ENCODE measurements around the gene MUC5B. TPM values are rescaled to one million over a fixed set of nuclear protein-coding genes. Genes with fewer than 3 reads are reported as not detected.

MUC5B gene
- total RNA-seq, 1 experiment from 2014 or later: 24.3 TPM

- Histone ChIP-seq H3K4me3 (ENCODE audit: low read length) (no peak overlapping the region), H2AFZ (ENCODE audit: low read length) (no peak overlapping the region), H3F3A (ENCODE audit: low read length, unreplicated experiment) (no peaks in the 10 kb centered on the region), H3K4me1 (ENCODE audit: insufficient read depth, low read length) (no peaks in the 10 kb centered on the region), H3K9ac (ENCODE audit: low read length) (no peak overlapping the region), H3K27ac (ENCODE audit: low read length) (no peak overlapping the region), H3K9me2 (replicated peaks; ENCODE audit: low read length) (no peaks in the 10 kb centered on the region), H3K27me3 (ENCODE audit: low read length) (no peaks in the 10 kb centered on the region), H3K79me2 (ENCODE audit: low read length) (no peaks in the 10 kb centered on the region), H3K36me3 (ENCODE audit: low read depth, low read length) (no peaks in the 10 kb centered on the region), H4K20me1 (ENCODE audit: low read length) (no peaks in the 10 kb centered on the region), H3K9me3 (ENCODE audit: low read length) (no peaks in the 10 kb centered on the region), H3K4me2 (ENCODE audit: low read length) (no peak overlapping the region)
- DNase-seq (no peak), ATAC-seq (no peak)
- POLR2A ChIA-PET (ENCODE audit: unreplicated experiment): no interaction called here
- TF ChIP-seq EZH2phosphoT487 (IDR thresholded peaks at IDR 0.05; ENCODE audit: borderline replicate concordance, low read length): no peak
- TF ChIP-seq CTCF (conservative IDR thresholded peaks at IDR 0.05; ENCODE audit: low read depth, low read length): no peak
- no peak for TF ChIP-seq EZH2 (IDR thresholded peaks at IDR 0.05; ENCODE audit: low read length, unreplicated experiment)
- BruUV-seq (replicated peaks): no TSS peak
- intact Hi-C loops (cut with micrococcal nuclease): no loop called here
- CTCF ChIA-PET: no interaction called here
Observed at GRCh38 chr11:1270476-1270875, 47.6 kb downstream of the MUC5B start.

DNA sequence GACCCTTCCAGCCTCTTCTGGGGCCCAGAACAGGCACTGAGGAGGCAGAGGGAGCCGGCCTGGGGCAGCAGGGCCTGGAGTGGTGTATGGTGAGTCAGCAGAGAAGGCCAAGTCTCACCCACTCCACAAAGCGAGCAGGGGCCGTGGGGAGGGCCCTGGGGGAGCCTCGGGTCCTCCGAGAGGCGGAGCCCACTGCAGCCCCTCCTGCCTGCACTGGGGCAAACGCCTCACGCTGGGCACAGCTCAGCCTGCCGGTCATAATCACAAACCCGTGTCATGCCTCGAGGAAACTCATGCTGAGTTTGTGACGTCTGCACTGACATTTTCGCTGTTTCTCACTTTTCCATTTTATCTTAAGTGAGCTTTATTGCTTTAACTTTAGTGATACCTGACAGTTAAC is 48.1 kb downstream of the MUC5B start:
- no peak for DNase-seq
- no TSS peak for BruUV-seq (replicated peaks)
- Histone ChIP-seq H3K4me3 (ENCODE audit: low read length) (no peak overlapping the region), H4K20me1 (ENCODE audit: low read length) (no peaks in the 10 kb centered on the region), H3K27ac (ENCODE audit: low read length) (no peak overlapping the region), H3K9me2 (replicated peaks; ENCODE audit: low read length) (no peaks in the 10 kb centered on the region), H3K27me3 (ENCODE audit: low read length) (no peaks in the 10 kb centered on the region), H3K36me3 (ENCODE audit: low read depth, low read length) (no peaks in the 10 kb centered on the region), H3K79me2 (ENCODE audit: low read length) (no peaks in the 10 kb centered on the region), H3K4me2 (ENCODE audit: low read length) (no peak overlapping the region), H3F3A (ENCODE audit: low read length, unreplicated experiment) (no peaks in the 10 kb centered on the region), H2AFZ (ENCODE audit: low read length) (no peak overlapping the region), H3K9ac (ENCODE audit: low read length) (no peak overlapping the region), H3K9me3 (ENCODE audit: low read length) (no peaks in the 10 kb centered on the region), H3K4me1 (ENCODE audit: insufficient read depth, low read length) (no peaks in the 10 kb centered on the region)
- ChIA-PET POLR2A (ENCODE audit: unreplicated experiment) (no interaction called here), CTCF (no interaction called here)
- no peak for ATAC-seq
- intact Hi-C loops (cut with micrococcal nuclease): no loop called here
- TF ChIP-seq EZH2phosphoT487 (IDR thresholded peaks at IDR 0.05; ENCODE audit: borderline replicate concordance, low read length): no peak
- no peak for TF ChIP-seq EZH2 (IDR thresholded peaks at IDR 0.05; ENCODE audit: low read length, unreplicated experiment)
- TF ChIP-seq CTCF (conservative IDR thresholded peaks at IDR 0.05; ENCODE audit: low read depth, low read length): no peak

GRCh38 chr11:1271406-1271805 is 48.5 kb downstream of the MUC5B start:
- TF ChIP-seq CTCF (conservative IDR thresholded peaks at IDR 0.05; ENCODE audit: low read depth, low read length) (no peak), EZH2 (IDR thresholded peaks at IDR 0.05; ENCODE audit: low read length, unreplicated experiment) (no peak), EZH2phosphoT487 (IDR thresholded peaks at IDR 0.05; ENCODE audit: borderline replicate concordance, low read length) (no peak)
- no peaks in the 10 kb centered on the region for H3K9me3 ChIP-seq (ENCODE audit: low read length)
- ATAC-seq: no peak
- H3K79me2 ChIP-seq (ENCODE audit: low read length): no peaks in the 10 kb centered on the region
- no peak overlapping the region for H2AFZ ChIP-seq (ENCODE audit: low read length)
- intact Hi-C loops (cut with micrococcal nuclease): no loop called here
- no TSS peak for BruUV-seq (replicated peaks)
- H3K9me2 ChIP-seq (replicated peaks; ENCODE audit: low read length): no peaks in the 10 kb centered on the region
- H3F3A ChIP-seq (ENCODE audit: low read length, unreplicated experiment): no peaks in the 10 kb centered on the region
- no peaks in the 10 kb centered on the region for H3K36me3 ChIP-seq (ENCODE audit: low read depth, low read length)
- H3K27me3 ChIP-seq (ENCODE audit: low read length): no peaks in the 10 kb centered on the region
- H4K20me1 ChIP-seq (ENCODE audit: low read length): no peaks in the 10 kb centered on the region
- ChIA-PET CTCF (no interaction called here), POLR2A (ENCODE audit: unreplicated experiment) (no interaction called here)
- no peak overlapping the region for H3K4me2 ChIP-seq (ENCODE audit: low read length)
- no peak for DNase-seq
- H3K4me1 ChIP-seq (ENCODE audit: insufficient read depth, low read length): no peaks in the 10 kb centered on the region
- H3K4me3 ChIP-seq (ENCODE audit: low read length): no peak overlapping the region
- H3K9ac ChIP-seq (ENCODE audit: low read length): no peak overlapping the region
- H3K27ac ChIP-seq (ENCODE audit: low read length): no peak overlapping the region

Measured in PC-3 (cell line).